Endothelial cell (in vitro differentiated cells): ENCODE data around the gene LTO1. TPM values are rescaled to one million over a fixed set of nuclear protein-coding genes. Genes with fewer than 3 reads are reported as not detected.

ENCODE experiments used
- DNase-seq: peaks from one replicate; pipeline ENCODE4 v3.0.0; 2021; ENCODE audit warnings: low spot score
- H3K27ac Mint-ChIP-seq: one replicate; pipeline ENCODE4 v1.8.0; 2021; ENCODE audit warnings: mixed read lengths, inconsistent platforms; ENCODE audit not compliant: unreplicated experiment
- H3K27me3 Mint-ChIP-seq: one replicate; pipeline ENCODE4 v1.8.0; 2021; ENCODE audit warnings: mild to moderate bottlenecking, moderate library complexity, mixed read lengths, inconsistent platforms; ENCODE audit not compliant: unreplicated experiment
- H3K36me3 Mint-ChIP-seq: one replicate; pipeline ENCODE4 v1.8.0; 2021; ENCODE audit warnings: mild to moderate bottlenecking, low read depth, mixed read lengths, inconsistent platforms; ENCODE audit not compliant: unreplicated experiment
- H3K4me1 Mint-ChIP-seq: one replicate; pipeline ENCODE4 v1.8.0; 2021; ENCODE audit warnings: mild to moderate bottlenecking, mixed read lengths, inconsistent platforms; ENCODE audit not compliant: unreplicated experiment
- H3K4me3 Mint-ChIP-seq: one replicate; pipeline ENCODE4 v1.8.0; 2021; ENCODE audit warnings: mild to moderate bottlenecking, mixed read lengths, inconsistent platforms; ENCODE audit not compliant: unreplicated experiment
- H3K9me3 Mint-ChIP-seq: one replicate; pipeline ENCODE4 v1.8.0; 2021; ENCODE audit warnings: mixed read lengths, inconsistent platforms; ENCODE audit not compliant: unreplicated experiment
- CTCF ChIP-seq: fragments of 200-600 bp; sonication (generic); IDR thresholded peaks from one replicate; pipeline ENCODE4 v1.5.0; 2021; ENCODE audit warnings: antibody characterized with exemption; ENCODE audit not compliant: unreplicated experiment
- total RNA-seq: library from RNA; stranded (reverse); fragmentation: NEBNext Ultra II Directional; extraction: Animal tissue kit (Norgen Biotek cat#: 25700); gene quantifications from one replicate; pipeline ENCODE4 v1.2.1, GENCODE V29; 2021; ENCODE audit not compliant: unreplicated experiment

The LTO1 gene
- total RNA-seq, 1 donor from 2014 or later, result 23.3 TPM

- Mint-ChIP-seq H3K27me3 (peaks cover 2% of the 10 kb centered on the region), H3K4me3 (no peak overlapping the region)
These were observed 42.0 kb upstream of the LTO1 start for GRCh38 chr11:69716891-69717747.

GRCh38 chr11:69716099-69716498 is 40.9 kb upstream of the LTO1 start:
- Mint-ChIP-seq H3K27me3 (peaks cover 2% of the 10 kb centered on the region), H3K4me1 (no peaks in the 10 kb centered on the region), H3K36me3 (no peaks in the 10 kb centered on the region), H3K27ac (no peak overlapping the region), H3K9me3 (no peaks in the 10 kb centered on the region), H3K4me3 (no peak overlapping the region)
- TF ChIP-seq CTCF, result no peak
- no peak for DNase-seq

More at GRCh38 chr11:69716891-69717747, 42.0 kb upstream of the LTO1 start:
- H3K36me3 Mint-ChIP-seq, result no peaks in the 10 kb centered on the region
- DNase-seq, result no peak
- no peaks in the 10 kb centered on the region for H3K9me3 Mint-ChIP-seq
- H3K4me1 Mint-ChIP-seq, result no peaks in the 10 kb centered on the region
- TF ChIP-seq CTCF, result no peak
- H3K27ac Mint-ChIP-seq, result no peak overlapping the region

- Mint-ChIP-seq H3K9me3 (no peaks in the 10 kb centered on the region), H3K36me3 (no peaks in the 10 kb centered on the region), H3K27me3 (peaks cover 3% of the 10 kb centered on the region), H3K4me3 (no peak overlapping the region), H3K27ac (no peak overlapping the region), H3K4me1 (no peaks in the 10 kb centered on the region)
- no peak for TF ChIP-seq CTCF
- no peak for DNase-seq
These were observed 40.3 kb upstream of the LTO1 start for GRCh38 chr11:69715446-69715845.

- Mint-ChIP-seq H3K4me1 (peaks cover 7% of the 10 kb centered on the region), H3K36me3 (no peaks in the 10 kb centered on the region), H3K27me3 (peaks cover 1% of the 10 kb centered on the region), H3K27ac (peak overlapping the region; percentile 70), H3K9me3 (no peaks in the 10 kb centered on the region), H3K4me3 (no peak overlapping the region)
- no peak for TF ChIP-seq CTCF
- DNase-seq, result no peak
These were observed 37.0 kb upstream of the LTO1 start for GRCh38 chr11:69711822-69712801.
